Left ventricle myocardium inferior (tissue), 1 donor: Measurements from ENCODE around the gene GOLGA6L26. TPM values are rescaled to one million over a fixed set of nuclear protein-coding genes. Genes with fewer than 3 reads are reported as not detected.

Experiments used
- total RNA-seq: library from RNA; stranded (reverse); fragmentation: NEBNext Ultra II Directional; extraction: Animal tissue kit (Norgen Biotek cat#: 25700); gene quantifications from one replicate; pipeline ENCODE4 v1.2.1, GENCODE V29; 2021
- donor health status: DM: no; HTN: yes; CAD: no; lungs with severe emphysema.

The GOLGA6L26 gene
- total RNA-seq, 1 donor from 2014 or later: not detected

Other genes with a start within 250 kb of the GOLGA6L26 start
- not detected for gene GOLGA6L1, start 197.4 kb downstream of the GOLGA6L26 start, total RNA-seq
- gene GOLGA8S, start 20.6 kb upstream of the GOLGA6L26 start, total RNA-seq: 0.33 TPM
- not detected for gene GOLGA6L2, start 113.0 kb upstream of the GOLGA6L26 start, total RNA-seq
- gene MKRN3, start 231.5 kb upstream of the GOLGA6L26 start, total RNA-seq: 0.63 TPM